HG02970 (cell line): ENCODE measurements around the gene TRPM5.
"Not testable (repeated sequence)": the region's sequence is repeated elsewhere in the genome, so short reads cannot be mapped to it uniquely, and the experiment has no call there.

Experiments
- ATAC-seq: cut with Tn5 transposase; IDR thresholded peaks from one replicate; pipeline ENCODE4 v1.9.1; 2021; ENCODE audit warnings: mild to moderate bottlenecking, moderate library complexity, moderate number of reproducible peaks; ENCODE audit not compliant: unreplicated experiment, low FRiP score

Gene TRPM5

GRCh38 chr11:2443881-2444820 is at the start of gene TRPM5:
Gene TRPM5 (minus strand): TSS chr11:2444514. CDS start chr11:2423036, 21,478 bp downstream.
- ATAC-seq: no peak

- ATAC-seq: no peak
These were observed 44.8 kb upstream of the TRPM5 start for GRCh38 chr11:2489083-2489482.

GRCh38 chr11:2488004-2488403 is 43.7 kb upstream of the TRPM5 start:
- ATAC-seq: no peak

- ATAC-seq: no peak
These were observed 40.3 kb upstream of the TRPM5 start for GRCh38 chr11:2484576-2485125.

GRCh38 chr11:2483426-2483825 is 39.1 kb upstream of the TRPM5 start:
- no peak for ATAC-seq

GRCh38 chr11:2482745-2483144 is 38.4 kb upstream of the TRPM5 start:
- ATAC-seq: no peak

- no peak for ATAC-seq
These were observed 37.9 kb upstream of the TRPM5 start for GRCh38 chr11:2482204-2482603.

- ATAC-seq: no peak
These were observed 36.9 kb upstream of the TRPM5 start for GRCh38 chr11:2481253-2481652.

GRCh38 chr11:2480874-2481220 is 36.5 kb upstream of the TRPM5 start:
- ATAC-seq: no peak

GRCh38 chr11:2480067-2480873 is 36.0 kb upstream of the TRPM5 start:
- not testable (repeated sequence) for ATAC-seq

GRCh38 chr11:2477936-2478335 is 33.6 kb upstream of the TRPM5 start:
- ATAC-seq: no peak

- ATAC-seq: no peak
These were observed 32.9 kb upstream of the TRPM5 start for GRCh38 chr11:2477254-2477653.

- no peak for ATAC-seq
These were observed 31.0 kb upstream of the TRPM5 start for GRCh38 chr11:2475136-2475918.

- no peak for ATAC-seq
These were observed 30.0 kb upstream of the TRPM5 start for GRCh38 chr11:2474059-2474901.

GRCh38 chr11:2473361-2474058 is 29.2 kb upstream of the TRPM5 start:
- ATAC-seq: no peak

GRCh38 chr11:2472428-2473186 is 28.3 kb upstream of the TRPM5 start:
- no peak for ATAC-seq

GRCh38 chr11:2471804-2472096 is 27.4 kb upstream of the TRPM5 start:
- no peak for ATAC-seq

GRCh38 chr11:2471048-2471803 is 26.9 kb upstream of the TRPM5 start:
- ATAC-seq: no peak
